Natural killer cell treated with Interleukin-12 subunit alpha and Interleukin-12 subunit beta and Interleukin-15 and Interleukin-18, amount 100 ng/mL, for 72 hours (primary cell): ENCODE measurements around the gene RPS6KA1. TPM values are rescaled to one million over a fixed set of nuclear protein-coding genes. Genes with fewer than 3 reads are reported as not detected.

ENCODE experiments used
- ATAC-seq, 2 donors: fragments of 150-1000 bp; cut with Tn5 transposase in 1 of 2; sonication (Bioruptor Pico), chemical (Tn5 transposase) in 1 of 2; 2 replicates each; pipeline ENCODE4 v1.10.0; 2021
- DNase-seq: peaks from one replicate; pipeline ENCODE4 v3.0.0; 2022; ENCODE audit warnings: low spot score
- H3K27ac Mint-ChIP-seq, 2 donors: 1 replicate in 1 of 2; 2 replicates in 1 of 2; pipeline ENCODE4 v1.8.0; 2022; ENCODE audit warnings: mixed read lengths in 2 of 2, mild to moderate bottlenecking in 1 of 2, moderate library complexity in 1 of 2
- H3K27me3 Mint-ChIP-seq, 2 donors: 1 replicate in 1 of 2; 2 replicates in 1 of 2; pipeline ENCODE4 v1.8.0; 2022; ENCODE audit warnings: mixed read lengths in 2 of 2
- H3K36me3 Mint-ChIP-seq: one replicate; pipeline ENCODE4 v1.8.0; 2022; ENCODE audit warnings: mixed read lengths
- H3K4me1 Mint-ChIP-seq, 2 donors: 1 replicate in 1 of 2; 2 replicates in 1 of 2; pipeline ENCODE4 v1.8.0; 2022; ENCODE audit warnings: low read depth in 2 of 2, mixed read lengths in 2 of 2, mild to moderate bottlenecking in 1 of 2
- H3K4me3 Mint-ChIP-seq: one replicate; pipeline ENCODE4 v1.8.0; 2022; ENCODE audit warnings: mixed read lengths
- H3K9me3 Mint-ChIP-seq: 2 replicates; pipeline ENCODE4 v1.8.0; 2022; ENCODE audit warnings: mixed read lengths
- total RNA-seq, 2 donors: library from RNA; stranded (reverse); gene quantifications; one replicate each; pipeline ENCODE4 v1.2.3, GENCODE V29; 2022

Gene RPS6KA1
- total RNA-seq, 2 donors from 2014 or later: 324 to 369 TPM

- no peaks in the 10 kb centered on the region for H3K4me1 Mint-ChIP-seq
- peaks cover 8 to 10% of the 10 kb centered on the region in 2 donors for H3K27me3 Mint-ChIP-seq
- no peak overlapping the region for H3K27ac Mint-ChIP-seq
- H3K9me3 Mint-ChIP-seq: no peaks in the 10 kb centered on the region
- H3K4me3 Mint-ChIP-seq: no peak overlapping the region
- ATAC-seq: no peak
- no peak for DNase-seq
- H3K36me3 Mint-ChIP-seq: no peaks in the 10 kb centered on the region
Observed at GRCh38 chr1:26520339-26520738, 9.2 kb upstream of the RPS6KA1 start.

GRCh38 chr1:26521669-26522030, 7.9 kb upstream of the RPS6KA1 start:
- Mint-ChIP-seq H3K4me3 (no peak overlapping the region), H3K36me3 (no peaks in the 10 kb centered on the region), H3K9me3 (no peaks in the 10 kb centered on the region), H3K27ac (no peak overlapping the region), H3K27me3 (peaks cover 8 to 10% of the 10 kb centered on the region in 2 donors), H3K4me1 (no peaks in the 10 kb centered on the region)
- no peak for ATAC-seq
- DNase-seq: no peak

DNA sequence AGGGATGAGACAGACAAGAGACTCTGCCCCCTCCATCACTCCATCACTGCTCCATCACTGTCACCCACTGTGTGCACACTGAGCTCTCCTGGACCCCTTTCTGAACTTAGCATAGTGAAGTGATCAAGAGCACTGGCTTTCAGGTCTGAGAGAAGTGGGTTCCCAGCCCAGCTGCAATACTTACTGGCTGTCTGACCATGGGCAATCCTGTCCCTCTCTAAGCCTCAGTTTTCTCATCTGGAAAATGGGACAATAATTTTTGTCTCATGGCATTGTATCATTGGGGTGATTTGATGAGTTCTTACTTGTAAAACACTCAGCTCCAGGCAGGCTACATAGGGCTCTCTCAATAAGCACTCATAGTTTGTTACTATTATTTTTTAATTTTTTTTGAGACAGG, 7.5 kb upstream of the RPS6KA1 start:
- Mint-ChIP-seq H3K36me3 (no peaks in the 10 kb centered on the region), H3K4me3 (no peak overlapping the region), H3K27ac (no peak overlapping the region), H3K27me3 (peaks cover 8 to 10% of the 10 kb centered on the region in 2 donors), H3K4me1 (no peaks in the 10 kb centered on the region), H3K9me3 (no peaks in the 10 kb centered on the region)
- DNase-seq (no peak), ATAC-seq (no peak)

DNA sequence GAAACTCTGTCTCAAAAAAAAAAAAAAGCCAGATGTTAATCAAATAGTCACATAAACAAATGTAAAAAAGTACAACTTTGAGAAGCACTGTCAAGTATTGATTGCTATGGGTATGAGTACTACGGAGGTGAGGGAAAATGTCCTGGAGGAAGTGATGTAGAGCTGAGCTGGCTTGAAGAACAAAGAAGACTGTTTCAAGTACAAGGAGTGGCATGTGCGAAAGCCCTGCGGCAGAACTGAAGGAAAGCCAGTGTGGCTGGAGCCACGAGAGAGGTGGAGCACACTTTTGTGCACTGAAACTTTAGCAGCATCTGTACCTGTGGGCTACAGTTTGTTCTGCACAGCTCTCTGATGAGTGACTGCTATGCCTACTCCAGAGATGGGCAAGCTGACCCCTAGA, 5.4 kb upstream of the RPS6KA1 start:
- no peak overlapping the region for H3K27ac Mint-ChIP-seq
- DNase-seq: no peak
- no peaks in the 10 kb centered on the region for H3K9me3 Mint-ChIP-seq
- peaks cover 2 to 3% of the 10 kb centered on the region in 2 donors for H3K4me1 Mint-ChIP-seq
- peaks cover 8 to 10% of the 10 kb centered on the region in 2 donors for H3K27me3 Mint-ChIP-seq
- no peaks in the 10 kb centered on the region for H3K36me3 Mint-ChIP-seq
- no peak for ATAC-seq
- no peak overlapping the region for H3K4me3 Mint-ChIP-seq

- H3K27ac Mint-ChIP-seq: no peak overlapping the region
- H3K36me3 Mint-ChIP-seq: no peaks in the 10 kb centered on the region
- DNase-seq (no peak), ATAC-seq (no peak)
- peaks cover 4 to 10% of the 10 kb centered on the region in 2 donors for H3K4me1 Mint-ChIP-seq
- H3K4me3 Mint-ChIP-seq: no peak overlapping the region
- H3K9me3 Mint-ChIP-seq: no peaks in the 10 kb centered on the region
- peaks cover 8 to 10% of the 10 kb centered on the region in 2 donors for H3K27me3 Mint-ChIP-seq
Observed at GRCh38 chr1:26526287-26526686, 3.3 kb upstream of the RPS6KA1 start.

DNA sequence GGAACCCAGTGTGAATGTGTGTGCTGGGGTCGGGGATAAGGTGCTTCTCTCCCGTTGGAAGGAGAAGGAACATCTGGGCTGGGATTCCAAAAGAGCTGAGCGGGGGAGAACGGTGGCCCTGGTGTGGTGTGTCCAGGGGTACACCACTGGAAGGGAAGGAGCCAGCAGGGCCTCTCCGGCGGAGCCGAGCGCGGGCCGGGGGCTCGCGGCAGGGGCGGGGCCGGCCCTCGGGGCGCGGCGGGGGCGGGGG, 231 bp upstream of the RPS6KA1 start:
- no peak for ATAC-seq

DNA sequence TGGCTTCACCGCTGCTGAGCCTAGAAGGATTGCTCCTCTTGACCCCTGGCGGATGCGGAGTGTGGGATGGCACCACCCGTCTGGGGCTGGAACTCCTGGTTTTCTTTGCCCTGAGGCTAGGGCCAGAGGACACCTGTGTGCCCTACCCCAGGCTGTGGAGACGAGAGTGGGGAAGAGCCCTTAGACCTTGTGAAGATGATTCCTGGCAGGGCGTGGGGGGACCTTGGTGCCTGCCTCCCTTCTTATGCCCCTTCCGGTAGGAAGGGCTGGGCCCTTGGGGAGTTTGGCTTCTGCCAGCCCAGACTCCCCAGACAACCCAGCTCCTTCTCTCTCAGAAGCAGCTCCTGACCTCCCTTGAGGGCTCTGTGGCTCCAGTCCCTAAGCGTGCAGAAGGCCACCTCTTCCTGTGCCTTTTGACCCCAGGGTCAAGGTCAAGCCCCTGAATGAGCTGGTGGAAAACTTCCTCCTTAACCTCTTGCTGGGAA, 891 bp downstream of the RPS6KA1 start:
- Mint-ChIP-seq H3K27ac (peak overlapping the region in 1 of 2 donors; percentile 82), H3K4me1 (peaks cover 16 to 23% of the 10 kb centered on the region in 2 donors), H3K9me3 (no peaks in the 10 kb centered on the region), H3K36me3 (no peaks in the 10 kb centered on the region), H3K27me3 (no peaks in the 10 kb centered on the region), H3K4me3 (peak overlapping the region; percentile 76)
- ATAC-seq: no peak
- no peak for DNase-seq

More for the DNA sequence above, 231 bp upstream of the RPS6KA1 start:
- H3K27ac Mint-ChIP-seq: peak overlapping the region; percentile 69 to 90
- no peak for DNase-seq
- H3K27me3 Mint-ChIP-seq: peaks cover 5% of the 10 kb centered on the region in 2 donors
- H3K36me3 Mint-ChIP-seq: no peaks in the 10 kb centered on the region
- peak overlapping the region; percentile 89 for H3K4me3 Mint-ChIP-seq
- no peaks in the 10 kb centered on the region for H3K9me3 Mint-ChIP-seq
- H3K4me1 Mint-ChIP-seq: peaks cover 9 to 15% of the 10 kb centered on the region in 2 donors

GRCh38 chr1:26530895-26531598, 1.5 kb downstream of the RPS6KA1 start:
- peak overlapping the region in 1 of 2 donors; percentile 82 for H3K27ac Mint-ChIP-seq
- no peaks in the 10 kb centered on the region for H3K36me3 Mint-ChIP-seq
- no peaks in the 10 kb centered on the region for H3K9me3 Mint-ChIP-seq
- peak overlapping the region; percentile 76 for H3K4me3 Mint-ChIP-seq
- ATAC-seq: no peak
- H3K4me1 Mint-ChIP-seq: peaks cover 16 to 23% of the 10 kb centered on the region in 2 donors
- no peaks in the 10 kb centered on the region for H3K27me3 Mint-ChIP-seq
- DNase-seq: no peak

DNA sequence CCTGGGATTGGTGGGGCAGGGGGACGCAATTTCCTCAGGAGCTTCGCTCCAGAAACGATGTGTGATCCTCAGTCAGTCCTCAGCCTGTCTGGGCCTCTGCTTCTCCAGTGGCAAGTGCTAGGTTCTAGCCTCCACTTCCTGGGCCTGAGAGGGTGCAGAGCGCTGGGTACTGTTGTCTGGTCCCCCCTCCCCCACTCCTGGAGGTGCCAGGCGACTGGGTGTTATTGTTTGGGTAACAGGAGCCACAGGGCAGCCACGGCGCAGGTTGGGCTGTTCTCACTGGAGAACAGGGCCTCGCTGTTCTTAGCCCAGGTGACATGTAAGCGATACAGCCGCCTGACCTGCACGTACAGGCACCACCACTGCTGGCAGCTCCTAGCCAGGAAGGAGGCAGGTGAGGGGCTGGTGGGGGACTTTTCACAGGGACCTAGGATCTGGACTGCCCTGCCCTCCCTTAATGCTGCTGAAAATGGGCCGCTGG, 2.1 kb downstream of the RPS6KA1 start:
- DNase-seq (no peak), ATAC-seq (no peak)
- no peak overlapping the region for H3K27ac Mint-ChIP-seq
- no peaks in the 10 kb centered on the region for H3K27me3 Mint-ChIP-seq
- H3K4me1 Mint-ChIP-seq: peaks cover 16 to 23% of the 10 kb centered on the region in 2 donors
- no peaks in the 10 kb centered on the region for H3K9me3 Mint-ChIP-seq
- peak overlapping the region; percentile 76 for H3K4me3 Mint-ChIP-seq
- no peaks in the 10 kb centered on the region for H3K36me3 Mint-ChIP-seq

DNA sequence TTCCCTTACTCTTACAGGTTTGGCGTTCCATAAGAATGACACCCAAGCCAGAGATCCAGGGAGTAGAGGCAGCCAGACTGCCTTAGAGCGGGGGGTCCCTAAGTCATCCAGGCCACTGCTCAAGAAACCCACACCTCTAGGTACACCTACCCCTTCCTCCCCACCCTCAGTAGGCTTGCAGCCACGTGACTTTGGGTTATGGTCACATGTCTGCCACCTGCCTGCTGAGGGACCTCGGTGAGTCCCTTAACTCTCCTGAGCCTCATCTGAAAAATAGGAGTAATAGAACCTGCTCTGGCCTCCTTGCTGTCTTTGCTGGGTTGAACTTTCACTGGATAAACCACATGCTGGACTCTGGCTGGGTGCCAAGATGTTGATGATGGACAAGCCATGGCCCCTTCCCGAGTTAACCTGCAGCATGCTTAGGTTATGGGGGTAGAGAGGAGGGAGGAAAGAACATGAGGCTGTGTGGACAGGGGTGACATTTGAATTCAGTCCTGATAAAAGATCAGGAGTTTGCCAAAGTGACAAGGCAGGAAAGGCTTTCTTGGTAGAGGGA, 4.5 kb downstream of the RPS6KA1 start:
- DNase-seq (no peak), ATAC-seq (no peak)
- H3K36me3 Mint-ChIP-seq: no peaks in the 10 kb centered on the region
- H3K27me3 Mint-ChIP-seq: no peaks in the 10 kb centered on the region
- peak overlapping the region in 1 of 2 donors; percentile 69 for H3K27ac Mint-ChIP-seq
- H3K4me3 Mint-ChIP-seq: no peak overlapping the region
- H3K4me1 Mint-ChIP-seq: peaks cover 30 to 38% of the 10 kb centered on the region in 2 donors
- no peaks in the 10 kb centered on the region for H3K9me3 Mint-ChIP-seq

DNA sequence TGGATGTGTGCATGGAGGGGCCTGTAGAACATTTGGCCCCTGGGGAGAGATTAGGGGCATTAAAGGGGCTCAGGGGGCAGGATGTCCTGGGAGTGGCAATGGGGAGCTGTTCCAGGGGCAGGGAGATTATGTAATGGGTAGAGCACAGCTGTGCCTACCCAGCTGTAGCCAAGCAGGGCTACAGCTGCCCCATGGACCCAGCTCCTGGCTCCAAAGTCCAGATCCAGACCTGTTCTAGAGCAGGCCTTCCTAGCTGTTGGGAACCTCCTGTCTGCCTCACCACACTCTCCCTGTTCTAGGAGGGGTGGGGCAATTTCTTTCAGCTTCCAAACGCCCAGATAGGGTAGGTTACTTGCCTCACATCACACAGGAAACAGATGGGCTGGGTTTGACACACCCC, 5.6 kb downstream of the RPS6KA1 start:
- H3K4me1 Mint-ChIP-seq: peaks cover 35 to 42% of the 10 kb centered on the region in 2 donors
- no peak overlapping the region for H3K4me3 Mint-ChIP-seq
- peak overlapping the region in 1 of 2 donors; percentile 69 for H3K27ac Mint-ChIP-seq
- H3K27me3 Mint-ChIP-seq: no peaks in the 10 kb centered on the region
- H3K9me3 Mint-ChIP-seq: no peaks in the 10 kb centered on the region
- DNase-seq (no peak), ATAC-seq (no peak)
- no peaks in the 10 kb centered on the region for H3K36me3 Mint-ChIP-seq

GRCh38 chr1:26536081-26536480, 6.5 kb downstream of the RPS6KA1 start:
- Mint-ChIP-seq H3K27me3 (no peaks in the 10 kb centered on the region), H3K9me3 (no peaks in the 10 kb centered on the region), H3K36me3 (no peaks in the 10 kb centered on the region), H3K27ac (no peak overlapping the region), H3K4me3 (no peak overlapping the region), H3K4me1 (peaks cover 39 to 42% of the 10 kb centered on the region in 2 donors)
- no peak for DNase-seq
- no peak for ATAC-seq

- Mint-ChIP-seq H3K36me3 (no peaks in the 10 kb centered on the region), H3K4me1 (peaks cover 40 to 41% of the 10 kb centered on the region in 2 donors), H3K4me3 (no peak overlapping the region), H3K27me3 (no peaks in the 10 kb centered on the region), H3K27ac (no peak overlapping the region), H3K9me3 (no peaks in the 10 kb centered on the region)
- ATAC-seq (no peak), DNase-seq (peak; percentile 51)
Observed at GRCh38 chr1:26536521-26536920, 7.0 kb downstream of the RPS6KA1 start.

DNA sequence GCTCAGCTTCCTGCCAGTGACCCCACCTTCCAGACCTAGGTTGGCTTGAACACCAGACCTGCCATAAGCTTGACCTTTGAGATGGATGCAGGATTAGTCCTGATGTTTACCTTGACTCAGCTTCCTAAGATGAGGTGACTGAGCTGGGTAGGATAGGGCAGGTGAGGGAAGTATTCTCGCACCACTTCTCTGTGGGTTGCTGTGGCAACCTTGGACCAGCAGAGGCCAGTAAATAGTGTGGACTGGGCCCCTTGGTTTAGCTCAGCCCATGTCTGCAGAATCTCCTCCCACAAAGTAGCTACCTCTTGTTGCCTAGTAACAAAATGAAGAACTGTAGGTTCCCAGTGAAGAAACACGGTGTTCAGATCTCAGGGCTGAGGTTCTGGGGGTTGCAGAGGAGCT, 8.4 kb downstream of the RPS6KA1 start:
- no peaks in the 10 kb centered on the region for H3K27me3 Mint-ChIP-seq
- H3K4me3 Mint-ChIP-seq: peak overlapping the region; percentile 18
- peaks cover 53 to 54% of the 10 kb centered on the region in 2 donors for H3K4me1 Mint-ChIP-seq
- DNase-seq: no peak
- H3K36me3 Mint-ChIP-seq: no peaks in the 10 kb centered on the region
- H3K9me3 Mint-ChIP-seq: no peaks in the 10 kb centered on the region
- peak overlapping the region; percentile 100 for H3K27ac Mint-ChIP-seq
- ATAC-seq: no peak
